Measurements from ENCODE around the gene ITPK1.
"Not testable (repeated sequence)": the region's sequence is repeated elsewhere in the genome, so short reads cannot be mapped to it uniquely, and the experiment has no call there.

The ITPK1 gene

GRCh38 chr14:93084866-93085857 is 30.6 kb downstream of the ITPK1 start:
- DNase-seq (ENCODE audit: low read depth in 2 of 2), result no peak

- no peak for DNase-seq (ENCODE audit: low read depth in 2 of 2)
Observed at GRCh38 chr14:93084402-93084801, 31.3 kb downstream of the ITPK1 start.

GRCh38 chr14:93083917-93084316 is 31.8 kb downstream of the ITPK1 start:
- no peak for DNase-seq (ENCODE audit: low read depth in 2 of 2)

- no peak for DNase-seq (ENCODE audit: low read depth in 2 of 2)
Observed at GRCh38 chr14:93082576-93083001, 33.1 kb downstream of the ITPK1 start.

- no peak for DNase-seq (ENCODE audit: low read depth in 2 of 2)
Observed at GRCh38 chr14:93081876-93082570, 33.7 kb downstream of the ITPK1 start.

GRCh38 chr14:93079865-93080403 is 35.8 kb downstream of the ITPK1 start:
- DNase-seq (ENCODE audit: low read depth in 2 of 2), result no peak

- DNase-seq (ENCODE audit: low read depth in 2 of 2), result no peak
Observed at GRCh38 chr14:93079321-93079720, 36.4 kb downstream of the ITPK1 start.

GRCh38 chr14:93078870-93079269 is 36.9 kb downstream of the ITPK1 start:
- no peak for DNase-seq (ENCODE audit: low read depth in 2 of 2)

- DNase-seq (ENCODE audit: low read depth in 2 of 2), result no peak
Observed at GRCh38 chr14:93076755-93077154, 39.0 kb downstream of the ITPK1 start.

- DNase-seq (ENCODE audit: low read depth in 2 of 2), result no peak
Observed at GRCh38 chr14:93075891-93076290, 39.8 kb downstream of the ITPK1 start.

- no peak for DNase-seq (ENCODE audit: low read depth in 2 of 2)
Observed at GRCh38 chr14:93073910-93074769, 41.6 kb downstream of the ITPK1 start.

GRCh38 chr14:93073358-93073707 is 42.4 kb downstream of the ITPK1 start:
- no peak for DNase-seq (ENCODE audit: low read depth in 2 of 2)

GRCh38 chr14:93072659-93073357 is 42.9 kb downstream of the ITPK1 start:
- no peak for DNase-seq (ENCODE audit: low read depth in 2 of 2)

- no peak for DNase-seq (ENCODE audit: low read depth in 2 of 2)
Observed at GRCh38 chr14:93068711-93069110, 47.0 kb downstream of the ITPK1 start.

- no peak for DNase-seq (ENCODE audit: low read depth in 2 of 2)
Observed at GRCh38 chr14:93067088-93067487, 48.6 kb downstream of the ITPK1 start.

- DNase-seq (ENCODE audit: low read depth in 2 of 2), result no peak
Observed at GRCh38 chr14:93065272-93065730, 50.4 kb downstream of the ITPK1 start.

GRCh38 chr14:93064411-93065271 is 51.1 kb downstream of the ITPK1 start:
- DNase-seq (ENCODE audit: low read depth in 2 of 2), result no peak

- no peak for DNase-seq (ENCODE audit: low read depth in 2 of 2)
Observed at GRCh38 chr14:93063393-93063792, 52.3 kb downstream of the ITPK1 start.

GRCh38 chr14:93062890-93063289 is 52.8 kb downstream of the ITPK1 start:
- no peak for DNase-seq (ENCODE audit: low read depth in 2 of 2)

- not testable (repeated sequence) for DNase-seq (ENCODE audit: low read depth in 2 of 2)
Observed at GRCh38 chr14:93062013-93062412, 53.7 kb downstream of the ITPK1 start.

All from stimulated activated CD4-positive, alpha-beta T cell treated with anti-CD3 and anti-CD28 coated beads, Interleukin-1b, Interleukin-23, amount 100 ng/mL, for 1 hour (primary cell).